ENCODE data around the gene LRP1B.

The LRP1B gene

GRCh38 chr2:141497272-141497671, 633.5 kb downstream of the LRP1B start:
- Mint-ChIP-seq H3K36me3 (no peaks in the 10 kb centered on the region), H3K4me1 (no peaks in the 10 kb centered on the region), H3K4me3 (no peak overlapping the region), H3K27ac (no peak overlapping the region), H3K9me3 (peaks cover 12% of the 10 kb centered on the region)
- DNase-seq (ENCODE audit: low spot score in 2 of 2) (no peak), ATAC-seq (no peak)

- Mint-ChIP-seq H3K9me3 (peaks cover 14% of the 10 kb centered on the region), H3K36me3 (no peaks in the 10 kb centered on the region), H3K27ac (no peak overlapping the region), H3K4me3 (no peak overlapping the region), H3K4me1 (no peaks in the 10 kb centered on the region)
- no peak for ATAC-seq
- DNase-seq (ENCODE audit: low spot score in 2 of 2): no peak
Measured at GRCh38 chr2:141496810-141497209, 634.0 kb downstream of the LRP1B start.

GRCh38 chr2:141493936-141494335, 636.9 kb downstream of the LRP1B start:
- DNase-seq (ENCODE audit: low spot score in 2 of 2) (no peak), ATAC-seq (no peak)
- H3K4me1 Mint-ChIP-seq: no peaks in the 10 kb centered on the region
- H3K36me3 Mint-ChIP-seq: no peaks in the 10 kb centered on the region
- no peak overlapping the region for H3K4me3 Mint-ChIP-seq
- H3K9me3 Mint-ChIP-seq: peaks cover 12% of the 10 kb centered on the region
- H3K27ac Mint-ChIP-seq: no peak overlapping the region

GRCh38 chr2:141492816-141493215, 638.0 kb downstream of the LRP1B start:
- H3K27ac Mint-ChIP-seq: no peak overlapping the region
- no peak overlapping the region for H3K4me3 Mint-ChIP-seq
- no peaks in the 10 kb centered on the region for H3K36me3 Mint-ChIP-seq
- ATAC-seq (no peak), DNase-seq (ENCODE audit: low spot score in 2 of 2) (no peak)
- no peaks in the 10 kb centered on the region for H3K4me1 Mint-ChIP-seq
- peaks cover 8% of the 10 kb centered on the region for H3K9me3 Mint-ChIP-seq

GRCh38 chr2:141490886-141491285, 639.9 kb downstream of the LRP1B start:
- no peaks in the 10 kb centered on the region for H3K4me1 Mint-ChIP-seq
- no peak for DNase-seq (ENCODE audit: low spot score in 2 of 2)
- ATAC-seq: no peak
- no peak overlapping the region for H3K4me3 Mint-ChIP-seq
- H3K36me3 Mint-ChIP-seq: no peaks in the 10 kb centered on the region
- no peak overlapping the region for H3K27ac Mint-ChIP-seq
- peaks cover 17% of the 10 kb centered on the region for H3K9me3 Mint-ChIP-seq

GRCh38 chr2:141482697-141483096, 648.1 kb downstream of the LRP1B start:
- no peak for ATAC-seq
- Mint-ChIP-seq H3K36me3 (no peaks in the 10 kb centered on the region), H3K9me3 (peaks cover 14% of the 10 kb centered on the region), H3K4me3 (no peak overlapping the region), H3K27ac (no peak overlapping the region), H3K4me1 (no peaks in the 10 kb centered on the region)
- no peak for DNase-seq (ENCODE audit: low spot score in 2 of 2)

GRCh38 chr2:141475801-141476200, 655.0 kb downstream of the LRP1B start:
- no peak overlapping the region for H3K27ac Mint-ChIP-seq
- no peaks in the 10 kb centered on the region for H3K36me3 Mint-ChIP-seq
- H3K4me3 Mint-ChIP-seq: no peak overlapping the region

GRCh38 chr2:141468761-141469160, 662.1 kb downstream of the LRP1B start:
- Mint-ChIP-seq H3K36me3 (no peaks in the 10 kb centered on the region), H3K9me3 (peaks cover 10% of the 10 kb centered on the region), H3K27ac (no peak overlapping the region), H3K4me3 (no peak overlapping the region), H3K4me1 (no peaks in the 10 kb centered on the region)
- ATAC-seq (no peak), DNase-seq (ENCODE audit: low spot score in 2 of 2) (no peak)

More at GRCh38 chr2:141475801-141476200, 655.0 kb downstream of the LRP1B start:
- DNase-seq (ENCODE audit: low spot score in 2 of 2): no peak
- H3K4me1 Mint-ChIP-seq: no peaks in the 10 kb centered on the region
- peaks cover 13% of the 10 kb centered on the region for H3K9me3 Mint-ChIP-seq
- no peak for ATAC-seq

- no peaks in the 10 kb centered on the region for H3K4me1 Mint-ChIP-seq
- no peak overlapping the region for H3K4me3 Mint-ChIP-seq
- DNase-seq (ENCODE audit: low spot score in 2 of 2) (no peak), ATAC-seq (no peak)
- peaks cover 10% of the 10 kb centered on the region for H3K9me3 Mint-ChIP-seq
- H3K27ac Mint-ChIP-seq: no peak overlapping the region
- no peaks in the 10 kb centered on the region for H3K36me3 Mint-ChIP-seq
Measured at GRCh38 chr2:141467331-141467730, 663.5 kb downstream of the LRP1B start.

- Mint-ChIP-seq H3K9me3 (peaks cover 2% of the 10 kb centered on the region), H3K4me1 (no peaks in the 10 kb centered on the region), H3K4me3 (no peak overlapping the region), H3K27ac (no peak overlapping the region), H3K36me3 (no peaks in the 10 kb centered on the region)
- ATAC-seq (no peak), DNase-seq (ENCODE audit: low spot score in 2 of 2) (no peak)
Measured at GRCh38 chr2:141464995-141465394, 665.8 kb downstream of the LRP1B start.

GRCh38 chr2:141458351-141458750, 672.5 kb downstream of the LRP1B start:
- H3K4me3 Mint-ChIP-seq: no peak overlapping the region
- H3K36me3 Mint-ChIP-seq: no peaks in the 10 kb centered on the region
- no peak overlapping the region for H3K27ac Mint-ChIP-seq
- DNase-seq (ENCODE audit: low spot score in 2 of 2) (no peak), ATAC-seq (no peak)
- no peaks in the 10 kb centered on the region for H3K4me1 Mint-ChIP-seq
- peaks cover 15% of the 10 kb centered on the region for H3K9me3 Mint-ChIP-seq

- Mint-ChIP-seq H3K4me3 (no peak overlapping the region), H3K27ac (no peak overlapping the region), H3K36me3 (no peaks in the 10 kb centered on the region), H3K4me1 (no peaks in the 10 kb centered on the region), H3K9me3 (peaks cover 17% of the 10 kb centered on the region)
- DNase-seq (ENCODE audit: low spot score in 2 of 2) (no peak), ATAC-seq (no peak)
Measured at GRCh38 chr2:141455877-141456276, 674.9 kb downstream of the LRP1B start.

GRCh38 chr2:141455211-141455826, 675.5 kb downstream of the LRP1B start:
- Mint-ChIP-seq H3K27ac (no peak overlapping the region), H3K4me3 (no peak overlapping the region), H3K9me3 (peaks cover 17% of the 10 kb centered on the region), H3K36me3 (no peaks in the 10 kb centered on the region), H3K4me1 (no peaks in the 10 kb centered on the region)
- DNase-seq (ENCODE audit: low spot score in 2 of 2): no peak
- no peak for ATAC-seq

- H3K9me3 Mint-ChIP-seq: peaks cover 8% of the 10 kb centered on the region
- ATAC-seq (no peak), DNase-seq (ENCODE audit: low spot score in 2 of 2) (no peak)
- no peak overlapping the region for H3K4me3 Mint-ChIP-seq
- no peaks in the 10 kb centered on the region for H3K4me1 Mint-ChIP-seq
- H3K27ac Mint-ChIP-seq: no peak overlapping the region
- H3K36me3 Mint-ChIP-seq: no peaks in the 10 kb centered on the region
Measured at GRCh38 chr2:141440072-141440635, 690.7 kb downstream of the LRP1B start.

- no peak for ATAC-seq
- Mint-ChIP-seq H3K4me1 (no peaks in the 10 kb centered on the region), H3K36me3 (no peaks in the 10 kb centered on the region), H3K27ac (no peak overlapping the region), H3K9me3 (peaks cover 11% of the 10 kb centered on the region), H3K4me3 (no peak overlapping the region)
- no peak for DNase-seq (ENCODE audit: low spot score in 2 of 2)
Measured at GRCh38 chr2:141439524-141439923, 691.3 kb downstream of the LRP1B start.

- no peak overlapping the region for H3K27ac Mint-ChIP-seq
- no peaks in the 10 kb centered on the region for H3K36me3 Mint-ChIP-seq
- H3K4me3 Mint-ChIP-seq: no peak overlapping the region
- H3K9me3 Mint-ChIP-seq: peaks cover 17% of the 10 kb centered on the region
- DNase-seq (ENCODE audit: low spot score in 2 of 2) (no peak), ATAC-seq (no peak)
- no peaks in the 10 kb centered on the region for H3K4me1 Mint-ChIP-seq
Measured at GRCh38 chr2:141438536-141438935, 692.3 kb downstream of the LRP1B start.

Data from stimulated activated effector memory CD8-positive, alpha-beta T cell treated with anti-CD3 and anti-CD28 coated beads, Interleukin-12 subunit alpha, Interleukin-12 subunit beta, amount 100 ng/mL, for 72 hours (primary cell).